Neural cell (in vitro differentiated cells): ENCODE measurements around the gene HDAC4.

Source experiments
- CTCF ChIP-seq: fragments of 450-650 bp; IDR thresholded peaks from 2 replicates; pipeline ENCODE4 v1.5.1; 2014; ENCODE audit warnings: antibody characterized with exemption, mild to moderate bottlenecking, moderate library complexity; ENCODE audit not compliant: poor library complexity, severe bottlenecking
- EZH2 ChIP-seq: fragments of 200-600, 300-800 bp; shearing (Covaris generic), sonication (generic); IDR thresholded peaks from 2 replicates; pipeline ENCODE4 v1.6.1; 2014; ENCODE audit warnings: antibody characterized with exemption, low read length, borderline replicate concordance, mild to moderate bottlenecking; ENCODE audit not compliant: insufficient read depth, poor library complexity, severe bottlenecking
- POLR2AphosphoS5 ChIP-seq: IDR thresholded peaks from 2 replicates; pipeline ENCODE4 v1.6.1; 2012
- REST ChIP-seq: IDR thresholded peaks from 2 replicates; pipeline ENCODE4 v1.6.1; 2012; ENCODE audit warnings: borderline replicate concordance
- SMC3 ChIP-seq: fragments of 450-650 bp; conservative IDR thresholded peaks from 2 replicates; pipeline ENCODE4 v1.6.1; 2014; ENCODE audit warnings: antibody characterized with exemption, mild to moderate bottlenecking, moderate library complexity; ENCODE audit not compliant: poor library complexity

- TF ChIP-seq CTCF (no peak), EZH2 (no peak), REST (no peak), SMC3 (no peak), POLR2AphosphoS5 (no peak)
Measured at GRCh38 chr2:239425631-239426030, 24.8 kb upstream of the HDAC4 start.
